T-helper 17 cell (primary cell): Measurements from ENCODE around the gene VCAM1. TPM values are rescaled to one million over a fixed set of nuclear protein-coding genes. Genes with fewer than 3 reads are reported as not detected.
"Not testable (repeated sequence)": the region's sequence is repeated elsewhere in the genome, so short reads cannot be mapped to it uniquely, and the experiment has no call there.

Experiments used
- ATAC-seq: fragments of 150-1000 bp; cut with Tn5 transposase; 2 replicates; pipeline ENCODE4 v1.10.0; 2021; ENCODE audit warnings: mild to moderate bottlenecking, moderate library complexity
- DNase-seq, 3 donors: peaks; one replicate each; pipeline versions ENCODE4 v3.0.0 to v3.0.0-alpha.2; 2020 to 2021
- H3K9me3 ChIP-seq: one replicate; pipeline ENCODE4 v1.7.0; 2013; ENCODE audit warnings: low read length, mild to moderate bottlenecking; ENCODE audit not compliant: control insufficient read depth, poor library complexity, severe bottlenecking
- H3K27ac Mint-ChIP-seq: one replicate; pipeline ENCODE4 v1.8.0; 2022; ENCODE audit warnings: mild to moderate bottlenecking, moderate library complexity, mixed read lengths
- H3K27me3 Mint-ChIP-seq: one replicate; pipeline ENCODE4 v1.8.0; 2022; ENCODE audit warnings: mixed read lengths
- H3K36me3 Mint-ChIP-seq: one replicate; pipeline ENCODE4 v1.8.0; 2022; ENCODE audit warnings: low read depth, mixed read lengths
- H3K4me1 Mint-ChIP-seq: one replicate; pipeline ENCODE4 v1.8.0; 2022; ENCODE audit warnings: mild to moderate bottlenecking, mixed read lengths
- H3K4me3 Mint-ChIP-seq: one replicate; pipeline ENCODE4 v1.8.0; 2022; ENCODE audit warnings: mild to moderate bottlenecking, moderate library complexity, mixed read lengths
- total RNA-seq, 4 donors: library from RNA in 2 of 4; stranded (reverse) in 2 of 4; gene quantifications; one replicate each; pipeline ENCODE4 v1.2.3 and lab custom pipeline; 2022 to 2026

The VCAM1 gene
- total RNA-seq, 2 donors from 2014 or later, result not detected

- DNase-seq (no peak), ATAC-seq (no peak)
- Mint-ChIP-seq H3K27ac (no peak overlapping the region), H3K27me3 (peaks cover 14% of the 10 kb centered on the region), H3K36me3 (peaks cover 5% of the 10 kb centered on the region), H3K4me1 (peaks cover 3% of the 10 kb centered on the region), H3K4me3 (no peak overlapping the region)
- no peaks in the 10 kb centered on the region for H3K9me3 ChIP-seq
These were observed 50.5 kb downstream of the VCAM1 start for GRCh38 chr1:100769906-100770646.

GRCh38 chr1:100773444-100773843 is 53.9 kb downstream of the VCAM1 start:
- no peak for ATAC-seq
- peaks cover 3% of the 10 kb centered on the region for H3K4me1 Mint-ChIP-seq

GRCh38 chr1:100774370-100774769 is 54.8 kb downstream of the VCAM1 start:
- Mint-ChIP-seq H3K4me1 (peaks cover 3% of the 10 kb centered on the region), H3K36me3 (peaks cover 5% of the 10 kb centered on the region), H3K27ac (no peak overlapping the region), H3K27me3 (peaks cover 14% of the 10 kb centered on the region), H3K4me3 (no peak overlapping the region)
- DNase-seq (no peak), ATAC-seq (no peak)
- H3K9me3 ChIP-seq, result no peaks in the 10 kb centered on the region

More at GRCh38 chr1:100773444-100773843, 53.9 kb downstream of the VCAM1 start:
- no peaks in the 10 kb centered on the region for H3K9me3 ChIP-seq
- Mint-ChIP-seq H3K27ac (no peak overlapping the region), H3K27me3 (peaks cover 14% of the 10 kb centered on the region), H3K4me3 (no peak overlapping the region), H3K36me3 (peaks cover 5% of the 10 kb centered on the region)
- no peak for DNase-seq

GRCh38 chr1:100775483-100775882 is 55.9 kb downstream of the VCAM1 start:
- no peaks in the 10 kb centered on the region for H3K4me1 Mint-ChIP-seq
- H3K9me3 ChIP-seq, result no peaks in the 10 kb centered on the region
- H3K27me3 Mint-ChIP-seq, result peaks cover 14% of the 10 kb centered on the region
- H3K27ac Mint-ChIP-seq, result no peak overlapping the region
- no peak overlapping the region for H3K4me3 Mint-ChIP-seq
- DNase-seq (no peak), ATAC-seq (no peak)
- H3K36me3 Mint-ChIP-seq, result peaks cover 2% of the 10 kb centered on the region

GRCh38 chr1:100778748-100779147 is 59.2 kb downstream of the VCAM1 start:
- DNase-seq (no peak), ATAC-seq (no peak)
- Mint-ChIP-seq H3K4me1 (no peaks in the 10 kb centered on the region), H3K27me3 (no peaks in the 10 kb centered on the region), H3K27ac (no peak overlapping the region), H3K4me3 (no peak overlapping the region), H3K36me3 (no peaks in the 10 kb centered on the region)
- no peaks in the 10 kb centered on the region for H3K9me3 ChIP-seq

GRCh38 chr1:100780814-100781213 is 61.3 kb downstream of the VCAM1 start:
- no peaks in the 10 kb centered on the region for H3K9me3 ChIP-seq
- Mint-ChIP-seq H3K4me3 (no peak overlapping the region), H3K27ac (no peak overlapping the region), H3K4me1 (peaks cover 2% of the 10 kb centered on the region), H3K27me3 (no peaks in the 10 kb centered on the region), H3K36me3 (no peaks in the 10 kb centered on the region)
- DNase-seq (no peak), ATAC-seq (no peak)

GRCh38 chr1:100781728-100782127 is 62.2 kb downstream of the VCAM1 start:
- not testable (repeated sequence) for H3K36me3 Mint-ChIP-seq, H3K4me3 Mint-ChIP-seq, ATAC-seq, H3K27me3 Mint-ChIP-seq, DNase-seq, H3K9me3 ChIP-seq, H3K27ac Mint-ChIP-seq, H3K4me1 Mint-ChIP-seq

GRCh38 chr1:100782473-100783039 is 63.0 kb downstream of the VCAM1 start:
- no peak for DNase-seq
- H3K27ac Mint-ChIP-seq, result no peak overlapping the region
- peaks cover 6% of the 10 kb centered on the region for H3K27me3 Mint-ChIP-seq
- no peak overlapping the region for H3K4me3 Mint-ChIP-seq
- no peaks in the 10 kb centered on the region for H3K9me3 ChIP-seq
- H3K36me3 Mint-ChIP-seq, result no peaks in the 10 kb centered on the region
- H3K4me1 Mint-ChIP-seq, result peaks cover 2% of the 10 kb centered on the region
- ATAC-seq, result no peak

- DNase-seq (no peak), ATAC-seq (no peak)
- H3K27me3 Mint-ChIP-seq, result peaks cover 32% of the 10 kb centered on the region
- H3K36me3 Mint-ChIP-seq, result no peaks in the 10 kb centered on the region
- no peak overlapping the region for H3K27ac Mint-ChIP-seq
- no peaks in the 10 kb centered on the region for H3K9me3 ChIP-seq
- no peak overlapping the region for H3K4me3 Mint-ChIP-seq
- H3K4me1 Mint-ChIP-seq, result peaks cover 2% of the 10 kb centered on the region
These were observed 66.0 kb downstream of the VCAM1 start for GRCh38 chr1:100785470-100786052.

- Mint-ChIP-seq H3K27ac (no peak overlapping the region), H3K4me1 (peaks cover 2% of the 10 kb centered on the region), H3K27me3 (peaks cover 42% of the 10 kb centered on the region), H3K4me3 (no peak overlapping the region), H3K36me3 (no peaks in the 10 kb centered on the region)
- no peaks in the 10 kb centered on the region for H3K9me3 ChIP-seq
- DNase-seq, result no peak
- ATAC-seq, result no peak
These were observed 67.3 kb downstream of the VCAM1 start for GRCh38 chr1:100786870-100787269.

Other genes starting within 250 kb of the VCAM1 start
- gene GPR88, start 181.6 kb upstream of the VCAM1 start, total RNA-seq, result under 1 TPM in 1 of 2 donors, not detected in 1; 0.21 TPM
- gene EXTL2, start 175.1 kb downstream of the VCAM1 start, total RNA-seq, result 1 to 10 TPM in 1 of 2 donors, under 1 TPM in 1; 0.85 to 1.4 TPM
- gene SLC30A7, start 176.3 kb downstream of the VCAM1 start, total RNA-seq, result 10 to 100 TPM; 26.3 to 34.5 TPM